Ishikawa (cell line): ENCODE measurements around the gene POGLUT2.

ENCODE experiments used
- CEBPB ChIP-seq: IDR thresholded peaks from 2 replicates; pipeline ENCODE4 v1.6.1; 2012
- TAF1 ChIP-seq: IDR thresholded peaks from 2 replicates; pipeline ENCODE4 v1.6.1; 2012; ENCODE audit warnings: low read depth, mild to moderate bottlenecking

GRCh38 chr13:102814025-102814607 lies 15.3 kb upstream of the POGLUT2 start:
- TF ChIP-seq TAF1 (no peak), CEBPB (no peak)
